Stimulated activated CD8-positive, alpha-beta memory T cell treated with anti-CD3 and anti-CD28 coated beads, Interleukin-7, amount 100 ng/mL, for 1 hour (primary cell): ENCODE data around the gene AMN1.
"Not testable (repeated sequence)": the region's sequence is repeated elsewhere in the genome, so short reads cannot be mapped to it uniquely, and the experiment has no call there.

Experiments
- DNase-seq, 2 donors: peaks; one replicate each; pipeline ENCODE4 v3.0.0-alpha.2; 2020; ENCODE audit warnings: low read depth in 2 of 2

Gene AMN1

GRCh38 chr12:31685801-31686200, 43.0 kb downstream of the AMN1 start:
- DNase-seq = no peak

GRCh38 chr12:31682136-31682962, 46.5 kb downstream of the AMN1 start:
- peak; percentile 30 to 31 for DNase-seq

GRCh38 chr12:31672521-31672920, 56.3 kb downstream of the AMN1 start:
- no peak for DNase-seq

- DNase-seq = not testable (repeated sequence)
Measured at GRCh38 chr12:31669582-31669981, 59.2 kb downstream of the AMN1 start.

GRCh38 chr12:31669020-31669419, 59.8 kb downstream of the AMN1 start:
- no peak for DNase-seq

DNA sequence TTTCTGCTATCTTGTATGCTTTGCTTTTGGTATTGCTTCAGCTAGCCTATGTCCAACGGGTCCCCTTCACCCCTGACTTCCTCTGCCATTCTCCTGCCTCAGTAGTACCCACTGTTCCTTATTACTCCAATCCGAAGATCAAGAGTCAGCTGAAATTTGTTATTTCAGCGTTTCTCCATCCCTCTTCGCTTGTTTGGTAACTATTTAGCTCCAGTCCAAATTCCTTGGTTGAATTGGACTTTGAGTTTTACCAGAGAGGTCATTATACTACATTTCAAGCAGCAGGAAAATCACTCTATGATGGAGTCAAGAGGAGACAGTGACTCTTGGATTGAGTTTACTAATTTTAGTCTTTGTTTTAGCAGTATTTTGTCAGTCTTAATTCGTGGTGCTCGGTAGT, 64.8 kb downstream of the AMN1 start:
- no peak for DNase-seq

DNA sequence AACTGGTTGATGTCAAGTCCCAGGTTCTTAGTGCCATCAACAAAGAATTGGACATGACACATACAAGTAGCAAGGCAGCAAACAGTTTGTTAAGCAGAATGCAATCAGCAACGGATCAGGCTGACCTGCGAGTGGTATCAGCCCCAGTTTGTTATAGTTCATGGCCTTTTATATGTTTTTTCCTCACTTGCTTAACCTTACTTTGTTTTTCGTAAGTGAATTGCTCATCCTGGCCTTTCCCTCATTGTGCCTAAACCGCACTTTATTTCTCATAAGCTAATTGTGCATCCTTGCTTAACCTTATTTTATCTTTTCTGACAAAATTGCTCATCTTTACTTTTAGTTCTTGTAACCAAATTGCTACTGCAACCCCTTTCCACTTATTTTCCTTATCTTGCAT, 65.2 kb downstream of the AMN1 start:
- DNase-seq = no peak

DNA sequence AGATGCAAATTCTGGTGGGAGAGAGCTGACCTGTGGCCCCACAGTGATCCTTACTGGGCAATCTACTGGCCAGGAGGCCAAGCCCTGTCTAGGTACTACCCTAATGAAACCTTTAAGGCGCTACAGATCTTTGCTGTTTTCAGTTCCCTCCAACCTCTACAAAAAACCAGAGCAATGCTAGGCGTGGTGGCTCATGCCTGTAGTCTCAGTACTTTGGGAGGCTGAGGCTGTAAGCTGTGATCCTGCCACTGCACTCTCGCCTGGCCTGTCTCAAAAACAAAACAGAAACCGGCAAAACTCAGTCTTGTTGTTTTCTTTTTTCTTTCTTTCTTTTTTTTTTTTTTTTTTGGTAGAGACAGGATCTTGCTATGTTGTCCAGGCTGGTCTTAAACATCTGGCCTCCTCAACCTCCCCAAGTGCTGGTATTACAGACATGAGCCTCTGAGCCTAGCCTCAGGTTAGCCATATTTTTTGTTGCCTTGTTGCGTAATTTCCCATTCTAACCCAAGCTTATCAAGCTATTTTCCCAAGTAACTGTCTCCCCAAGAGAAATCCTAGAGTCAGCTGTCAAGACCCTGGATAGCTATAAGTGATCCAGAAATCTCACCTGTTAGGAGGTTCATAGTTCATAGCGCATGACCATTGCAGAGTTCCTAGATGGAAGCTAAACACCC, 66.5 kb downstream of the AMN1 start:
- no peak for DNase-seq

DNA sequence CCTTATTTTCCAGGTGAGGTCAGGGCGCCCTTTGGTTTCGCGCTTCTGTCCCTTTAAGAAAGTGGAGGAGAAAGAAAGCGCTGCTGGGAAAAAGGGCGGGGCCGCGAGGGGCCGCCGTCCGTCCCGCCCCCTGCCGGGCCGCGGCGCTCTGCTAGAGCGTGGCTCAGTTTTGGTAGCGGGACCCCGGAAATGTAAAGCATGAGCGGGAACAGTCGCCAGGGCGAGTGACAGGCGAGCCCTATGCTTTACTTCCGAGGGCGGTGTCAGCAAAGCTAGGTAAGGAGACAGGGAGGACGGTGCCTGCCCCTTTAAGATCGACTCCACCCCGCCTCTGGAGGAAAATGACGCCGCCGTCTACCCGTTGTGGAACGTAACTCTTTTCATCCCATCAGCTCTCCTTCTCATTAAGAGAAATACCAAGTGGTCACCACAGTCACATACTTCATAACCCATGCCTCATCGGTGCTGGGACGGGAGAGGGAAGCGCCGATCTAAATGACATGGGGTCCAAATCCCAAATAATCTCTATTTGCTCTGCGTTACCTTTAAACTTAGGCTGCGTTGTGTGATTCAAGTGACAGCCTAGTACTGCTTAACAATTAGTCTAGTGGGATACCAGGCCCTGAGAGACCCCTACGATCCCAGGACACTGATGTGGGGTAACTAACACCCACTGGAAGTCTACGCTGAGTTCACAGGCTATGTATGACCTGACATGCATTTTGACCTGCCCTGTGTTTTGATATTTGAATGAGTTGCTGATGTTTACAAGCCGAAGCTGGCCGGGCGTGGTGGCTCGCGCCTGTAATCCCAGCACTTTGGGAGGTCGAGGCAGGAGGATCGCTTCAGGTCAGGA, 69.5 kb downstream of the AMN1 start, which contains the start of gene ETFBKMT:
ETFBKMT (plus strand) TSS at position 602 of the 856 bp plus-strand sequence. CDS start 2,266 bp downstream, outside the sequence.
- peak; percentile 78 to 79 for DNase-seq

DNA sequence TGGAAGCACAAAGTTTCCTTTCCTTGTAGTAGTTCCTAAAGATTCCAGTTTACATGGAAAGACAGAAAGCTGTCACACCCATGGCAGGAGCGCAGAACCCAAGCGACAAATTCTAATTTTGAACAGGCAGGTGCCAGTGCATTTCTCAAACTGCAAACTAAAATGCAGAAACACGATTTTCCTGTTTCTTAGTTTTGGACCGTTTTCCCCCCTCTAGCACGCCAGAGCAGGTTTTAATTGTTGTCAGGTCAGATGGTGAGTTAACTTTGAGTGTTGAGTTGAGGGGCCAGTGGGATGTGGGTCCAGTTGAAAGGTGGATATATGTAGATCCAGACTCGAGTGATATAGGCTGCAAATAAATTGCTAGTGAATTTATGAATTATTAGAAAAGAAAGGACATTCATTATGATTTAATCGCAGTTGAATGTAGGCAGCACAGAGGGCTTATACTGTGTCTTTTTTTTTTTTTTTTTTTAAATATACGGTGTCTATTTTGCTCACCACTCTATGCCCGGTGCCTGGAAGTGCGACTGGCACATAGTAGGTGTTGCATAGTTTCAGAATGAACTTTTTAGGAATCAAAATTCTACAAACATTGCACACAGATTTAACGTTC, 70.2 kb downstream of the AMN1 start:
- DNase-seq = no peak

- no peak for DNase-seq
Measured at GRCh38 chr12:31655792-31656191, 73.0 kb downstream of the AMN1 start.

GRCh38 chr12:31655208-31655607, 73.6 kb downstream of the AMN1 start:
- DNase-seq = no peak

DNA sequence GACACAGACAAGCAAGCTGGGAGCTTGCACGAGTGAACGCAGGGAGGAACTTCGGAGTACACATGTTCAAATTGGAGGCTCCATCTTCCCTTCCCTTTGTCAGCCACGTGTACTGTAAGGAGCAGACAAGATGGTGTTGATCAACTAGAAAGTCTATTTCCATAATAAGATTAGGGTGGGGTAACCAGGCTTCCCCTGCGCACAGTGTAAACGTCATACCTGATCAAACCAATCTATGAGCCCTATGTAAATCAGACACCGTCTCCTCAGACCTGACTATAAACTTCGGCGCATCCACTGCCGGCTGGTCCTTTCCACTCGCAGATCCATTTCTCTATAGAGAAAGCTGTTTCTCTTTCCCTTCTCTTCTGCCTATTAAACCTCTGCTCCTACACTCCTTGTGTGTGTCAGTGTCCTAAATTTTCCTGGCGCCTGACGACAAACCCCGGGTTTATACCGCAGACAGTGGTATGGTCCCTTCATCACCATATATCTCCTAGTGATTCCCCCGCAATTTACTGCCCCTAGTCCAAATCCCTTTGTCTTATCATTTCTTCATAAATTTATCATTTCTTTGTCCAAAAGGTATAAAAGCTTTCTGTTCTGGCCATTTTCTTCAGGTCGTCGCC, 76.8 kb downstream of the AMN1 start:
- DNase-seq = no peak

GRCh38 chr12:31650918-31651317, 77.9 kb downstream of the AMN1 start:
- no peak for DNase-seq

DNA sequence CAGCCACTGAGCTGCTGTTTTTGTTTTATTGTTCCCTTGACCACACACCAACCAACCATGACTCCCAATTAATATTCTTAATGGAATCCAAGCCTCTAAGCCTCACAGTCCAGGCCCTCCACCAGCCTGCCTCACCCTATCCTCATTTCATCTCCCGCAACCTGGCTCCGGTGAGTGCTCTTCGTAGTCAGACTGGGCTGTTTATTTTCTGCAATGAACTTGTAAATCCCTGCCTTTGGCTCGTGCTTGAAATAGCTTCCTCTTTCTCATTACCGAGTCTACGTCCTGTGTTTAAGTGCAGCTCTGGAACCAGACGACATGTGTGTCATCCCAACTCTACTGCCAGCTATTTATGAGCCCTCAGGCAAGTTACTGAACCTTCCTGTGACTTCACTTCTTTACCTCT, 81.7 kb downstream of the AMN1 start:
- DNase-seq = no peak

GRCh38 chr12:31645924-31646323, 82.9 kb downstream of the AMN1 start:
- no peak for DNase-seq

DNA sequence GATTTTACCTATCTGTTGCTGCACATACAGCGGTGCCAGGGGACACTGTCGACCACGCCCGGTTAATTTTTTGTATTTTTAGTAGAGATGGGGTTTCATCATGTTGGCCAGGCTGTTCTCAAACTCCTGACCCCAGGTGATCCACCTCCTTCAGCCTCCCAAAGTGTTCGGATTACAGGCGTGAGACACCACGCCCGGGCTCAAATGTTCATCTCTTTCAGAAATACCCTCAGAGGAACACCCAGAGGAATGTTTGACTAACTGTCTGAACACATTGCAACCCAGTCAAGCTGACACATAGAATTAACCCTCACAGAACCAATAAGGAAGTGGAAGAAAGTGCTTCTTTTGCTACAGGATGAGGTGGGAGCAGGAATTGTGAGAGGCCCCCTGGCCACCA, 84.3 kb downstream of the AMN1 start:
- DNase-seq = no peak

DNA sequence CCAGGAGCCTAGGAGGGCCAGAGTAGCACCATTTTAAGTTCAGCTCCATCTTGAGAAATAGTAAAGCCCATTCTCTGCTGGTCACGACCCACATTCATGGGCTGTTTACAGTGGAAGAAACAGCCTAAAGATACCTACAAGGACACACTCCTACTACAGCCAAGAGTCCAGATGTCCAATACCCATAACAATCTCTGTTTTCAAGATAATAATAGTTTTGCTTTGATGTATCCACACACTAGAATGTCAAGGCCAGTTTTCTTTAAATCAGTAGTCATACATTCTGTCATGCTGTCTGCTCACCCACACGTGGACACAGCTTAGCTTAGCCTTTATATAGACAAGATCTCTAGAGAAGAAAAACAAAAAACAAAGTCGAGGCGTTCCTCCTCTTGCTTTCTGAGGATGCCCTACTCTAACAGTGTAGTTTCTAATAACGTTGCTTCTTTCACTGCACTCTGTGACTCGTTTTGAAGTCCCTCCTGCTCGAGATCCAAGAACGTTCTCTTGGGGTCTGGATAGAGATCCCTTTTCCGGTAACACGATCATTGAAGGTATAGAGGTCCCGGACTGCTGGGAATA, 87.2 kb downstream of the AMN1 start:
- no peak for DNase-seq

DNA sequence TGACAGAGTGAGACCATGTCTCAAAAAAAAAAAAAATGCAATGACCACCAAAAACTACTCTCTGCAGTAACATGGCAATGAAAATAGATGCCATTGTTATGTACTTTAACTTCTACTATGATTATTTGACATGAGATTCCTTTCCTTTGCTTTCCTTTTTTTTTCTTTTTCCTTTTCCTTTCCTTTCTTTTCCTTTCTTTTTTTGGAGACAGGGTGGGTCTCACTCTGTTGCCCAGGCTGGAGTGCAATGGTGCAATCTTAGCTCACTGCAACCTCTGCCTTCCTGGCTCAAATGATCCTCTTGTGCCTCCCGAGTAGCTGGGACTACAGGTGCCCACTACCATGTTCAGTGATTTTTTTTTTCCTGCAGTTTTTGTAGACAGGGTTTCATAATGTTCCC, 94.2 kb downstream of the AMN1 start:
- no peak for DNase-seq

DNA sequence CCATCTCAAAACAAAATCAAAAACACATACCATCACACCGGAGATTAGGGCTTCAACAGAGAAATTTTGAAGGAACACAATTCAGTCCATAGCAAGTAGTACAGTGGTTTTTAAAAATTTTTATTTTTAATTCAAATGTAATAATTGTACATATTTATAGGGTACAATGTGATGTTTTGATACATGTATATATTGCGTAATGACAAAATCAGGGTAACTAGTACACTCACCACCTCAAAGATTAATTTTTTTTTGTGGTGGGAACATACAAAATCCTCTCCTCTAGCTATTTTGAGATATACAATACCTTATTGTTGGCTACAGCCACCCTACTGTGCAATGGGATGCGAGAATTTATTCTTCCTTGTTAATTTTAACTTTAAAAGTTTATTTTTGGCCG, 95.4 kb downstream of the AMN1 start:
- no peak for DNase-seq

- DNase-seq = no peak
Measured at GRCh38 chr12:31631809-31632208, 97.0 kb downstream of the AMN1 start.
